GM10248 (cell line): ENCODE measurements around the gene SCNN1G.
"Not testable (repeated sequence)": the region's sequence is repeated elsewhere in the genome, so short reads cannot be mapped to it uniquely, and the experiment has no call there.

ENCODE experiments used
- CTCF ChIA-PET: fragments of 300-600 bp; sonication (Branson Sonifier 250); formaldehyde crosslinking; extraction: SDS; loops from one replicate; lab custom pipeline; 2021; ENCODE audit warnings: antibody characterized with exemption; lab: Yijun Ruan, JAX
- POLR2A ChIA-PET: fragments of 350-650 bp; sonication (Branson Sonifier 250); formaldehyde crosslinking; extraction: SDS; loops from one replicate; lab custom pipeline; 2020; ENCODE audit warnings: antibody characterized with exemption; lab: Yijun Ruan, JAX
- DNase-seq: peaks from one replicate; pipeline ENCODE4 v3.0.0; 2012; ENCODE audit errors: extremely low spot score
- CTCF ChIP-seq: IDR thresholded peaks from 2 replicates; pipeline ENCODE4 v1.5.1; 2012; ENCODE audit warnings: mild to moderate bottlenecking, low read depth; ENCODE audit errors: extremely low read depth, missing control alignments, control extremely low read depth

SCNN1G gene

DNA sequence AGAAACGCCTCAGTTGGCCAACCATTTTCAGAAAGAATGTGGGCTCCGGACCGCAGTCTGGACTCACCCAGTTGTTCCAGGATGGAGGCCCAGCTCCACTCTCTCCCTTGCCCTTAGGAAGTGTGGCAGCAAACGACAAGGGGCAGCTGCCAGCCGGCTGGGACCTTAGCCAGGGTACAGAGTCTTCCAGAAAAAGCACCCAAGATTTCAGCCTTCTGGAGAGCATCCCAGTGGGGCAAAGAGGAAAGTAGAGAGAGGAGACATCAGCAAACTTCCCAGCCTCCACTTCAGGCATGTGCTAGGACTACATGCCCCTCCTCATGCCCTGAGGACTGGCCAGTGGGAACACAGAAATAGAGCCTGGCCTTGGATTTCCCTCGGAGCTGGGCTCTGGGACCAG, 62.7 kb downstream of the SCNN1G start:
- TF ChIP-seq CTCF: no peak
- ChIA-PET POLR2A (no interaction called here), CTCF (no interaction called here)
- DNase-seq: no peak

DNA sequence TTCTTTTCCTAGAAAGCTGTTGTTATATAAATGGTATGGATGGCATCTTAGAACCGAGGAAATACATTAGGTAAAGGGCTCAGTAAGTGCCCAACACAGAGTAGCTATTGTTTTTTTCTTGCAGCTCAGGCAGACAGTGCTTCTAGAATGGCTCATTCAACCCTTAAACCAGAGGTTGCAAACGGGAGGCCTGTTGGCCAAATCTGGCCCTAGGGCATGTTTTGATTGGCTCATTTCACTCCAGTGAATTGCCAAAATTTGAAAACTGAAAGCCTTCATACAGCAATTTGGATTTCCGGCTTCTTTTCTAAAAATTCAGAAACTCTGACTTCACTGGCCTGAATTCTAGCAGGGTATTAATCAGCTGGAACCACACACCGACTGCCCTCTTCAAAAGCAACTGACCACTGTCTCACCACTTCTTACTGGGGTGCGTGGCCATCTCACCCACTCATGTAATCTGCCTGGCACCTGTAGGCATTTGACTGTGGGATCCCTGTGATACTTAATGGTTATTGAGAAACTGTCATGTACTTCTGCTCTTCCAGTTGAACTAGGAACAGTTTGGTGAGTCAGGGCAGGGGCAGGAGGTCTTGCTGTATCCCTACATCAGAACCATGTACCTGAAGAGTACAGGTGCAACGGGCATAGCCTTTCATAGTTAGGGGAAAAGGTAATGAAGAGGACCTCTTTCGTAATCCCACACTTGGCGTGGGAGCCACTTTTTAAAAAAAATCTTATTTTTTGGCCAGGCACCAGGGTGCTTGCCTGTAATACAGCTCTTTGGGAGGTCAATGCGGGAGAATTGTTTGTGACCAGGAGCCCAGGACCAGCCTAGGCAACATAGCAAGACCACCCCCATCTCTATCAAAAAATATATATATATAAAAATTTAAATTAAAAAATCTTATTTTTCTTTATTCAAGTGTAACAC, 66.0 kb downstream of the SCNN1G start:
- no peak for DNase-seq
- TF ChIP-seq CTCF: no peak
- POLR2A ChIA-PET: no interaction called here
- CTCF ChIA-PET: no interaction called here

GRCh38 chr16:23249830-23250229, 67.3 kb downstream of the SCNN1G start:
- no peak for TF ChIP-seq CTCF
- CTCF ChIA-PET: no interaction called here
- POLR2A ChIA-PET: no interaction called here
- no peak for DNase-seq

DNA sequence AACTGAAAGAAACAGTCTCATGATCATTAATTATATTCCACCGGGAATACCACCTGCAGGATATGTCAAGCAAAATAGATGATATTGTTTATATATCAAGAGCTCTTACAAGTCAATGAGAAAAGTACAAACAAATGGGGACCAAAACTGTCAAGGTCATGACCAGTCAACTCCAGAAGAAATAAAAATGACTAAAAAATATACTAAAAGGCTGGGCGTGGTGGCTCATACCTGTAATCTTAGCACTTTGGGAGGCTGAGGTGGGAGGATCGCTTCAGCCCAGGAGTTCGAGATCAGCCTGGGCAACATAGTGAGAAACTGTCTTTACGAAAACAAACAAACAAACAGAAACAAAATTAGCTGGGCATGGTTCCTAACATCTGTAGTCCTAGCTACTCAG, 69.8 kb downstream of the SCNN1G start:
- no peak for TF ChIP-seq CTCF
- CTCF ChIA-PET: no interaction called here
- POLR2A ChIA-PET: no interaction called here
- DNase-seq: no peak

DNA sequence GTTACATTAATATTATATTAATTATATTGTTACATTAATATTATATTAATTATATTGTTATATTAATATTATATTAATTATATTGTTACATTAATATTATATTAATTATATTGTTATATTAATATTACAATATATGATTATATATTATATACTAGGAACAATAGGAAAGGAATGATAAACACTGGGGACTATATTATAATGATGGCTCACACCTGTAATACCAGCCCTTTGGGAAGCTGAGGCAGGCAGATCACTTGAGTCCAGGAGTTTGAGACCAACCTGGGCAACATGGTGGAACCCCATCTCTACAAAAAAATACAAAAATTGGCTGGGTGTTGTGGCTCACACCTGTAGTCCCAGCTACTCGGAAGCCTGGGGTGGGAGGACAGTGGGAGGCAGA, 71.1 kb downstream of the SCNN1G start:
- POLR2A ChIA-PET, DNase-seq: not testable (repeated sequence)

DNA sequence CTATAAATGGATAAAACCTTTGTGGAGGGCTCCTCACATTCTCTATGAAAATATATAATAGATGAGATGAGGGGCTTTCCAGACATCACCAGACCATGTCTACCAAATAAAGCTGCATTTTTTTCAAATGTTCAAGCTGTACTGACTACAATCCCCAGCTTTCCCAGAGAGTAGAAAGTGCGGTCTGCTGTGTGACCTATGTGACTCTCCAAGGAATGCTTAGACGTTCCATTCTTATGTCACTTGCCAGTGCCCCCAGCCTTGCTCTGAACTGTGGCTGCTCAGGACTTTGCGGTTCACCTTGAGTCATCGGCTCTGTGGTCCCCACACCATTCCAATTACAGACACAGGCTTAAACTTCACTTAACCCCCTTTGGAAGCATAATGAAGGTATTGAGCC, 71.8 kb downstream of the SCNN1G start:
- ChIA-PET POLR2A (no interaction called here), CTCF (no interaction called here)
- no peak for DNase-seq

More for the DNA sequence above, 71.1 kb downstream of the SCNN1G start:
- CTCF ChIA-PET: not testable (repeated sequence)

More for the DNA sequence above, 71.8 kb downstream of the SCNN1G start:
- TF ChIP-seq CTCF: no peak
